ENCODE measurements around the gene TXNDC11.

TXNDC11 gene

DNA sequence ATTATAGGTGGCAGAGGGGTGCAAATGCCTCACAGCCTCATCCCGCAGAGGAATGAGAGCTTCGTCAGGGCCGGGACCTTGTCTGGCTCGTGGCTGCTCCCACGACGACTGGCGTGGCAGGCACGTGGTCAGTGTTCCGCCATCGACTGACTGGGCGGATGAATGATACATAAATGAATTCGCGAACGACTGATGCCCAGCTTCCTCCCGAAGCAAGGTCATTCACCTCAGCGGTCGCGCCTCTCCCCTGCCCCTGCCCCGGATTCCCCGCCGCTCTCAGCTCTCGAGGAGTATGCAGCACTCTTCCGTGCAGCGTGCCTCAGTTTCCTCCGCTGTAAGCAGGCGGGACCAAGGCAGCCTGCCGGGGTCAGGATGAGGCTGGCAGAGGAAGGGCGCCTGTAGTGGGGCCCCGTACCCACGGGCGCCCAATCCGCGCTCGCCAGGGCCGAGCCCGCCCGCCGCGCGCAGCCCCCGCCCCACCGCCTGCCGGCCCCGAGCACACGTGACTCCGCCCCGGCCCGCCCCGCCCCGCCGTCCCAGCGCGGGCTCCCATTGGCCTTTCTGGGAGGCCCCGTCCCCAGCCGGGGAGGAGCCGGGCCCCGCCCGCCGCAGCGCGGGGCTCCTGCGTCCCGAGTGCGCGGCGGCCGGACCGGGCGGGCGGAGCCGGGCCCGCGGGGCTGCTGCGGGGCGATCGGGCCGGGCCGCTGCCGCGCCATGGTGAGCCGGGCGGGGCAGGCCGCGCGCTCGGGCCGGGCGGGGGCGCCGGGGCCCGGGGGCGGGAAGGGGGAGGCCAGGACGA, 74.6 kb downstream of the TXNDC11 start, which contains the start of gene SNN:
SNN (plus strand) TSS at position 632 of the 799 bp plus-strand sequence. CDS start 7,605 bp downstream, outside the sequence.
- intact Hi-C loops (cut with DNase I), result loop anchor here (10.0 kb wide), 1 partner anchor 127 kb away; the partner anchor contains the start of gene ZC3H7A
- peak; percentile 75 to 98 (median 88) for DNase-seq

DNA sequence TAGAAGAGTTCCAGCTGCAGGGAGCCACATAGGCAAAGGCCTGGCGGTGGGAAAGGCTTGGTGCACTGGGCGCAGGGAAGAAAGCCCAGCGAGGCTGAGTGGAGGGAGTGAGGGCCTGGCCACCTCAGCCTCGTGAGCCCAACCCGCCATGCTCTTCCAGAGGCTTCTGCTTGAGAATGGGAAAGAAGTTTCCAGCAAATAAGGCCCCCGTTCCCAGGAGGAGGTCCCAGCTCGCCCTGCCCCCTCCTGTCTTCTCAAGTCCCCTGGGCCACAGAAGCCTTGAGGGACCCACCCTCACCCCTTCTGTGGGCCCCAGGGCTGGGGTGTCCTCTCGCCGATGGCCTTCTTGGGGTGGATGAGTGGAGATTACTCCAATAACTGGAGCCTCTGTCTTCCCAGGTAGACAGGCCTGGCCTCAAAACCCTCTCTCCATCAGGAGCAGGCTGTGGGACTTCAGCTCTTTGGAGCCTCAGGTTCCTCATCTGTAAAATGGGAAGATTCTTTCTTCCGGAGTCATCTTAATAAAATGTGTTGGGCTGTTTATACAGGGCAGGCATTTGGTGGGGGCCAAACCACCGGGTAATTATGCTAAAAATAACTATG, 75.3 kb downstream of the TXNDC11 start:
- peak in 2 of 10 donors; percentile 19 to 43 for DNase-seq
- intact Hi-C loops (cut with DNase I), result loop anchor here (10.0 kb wide), 1 partner anchor 127 kb away; the partner anchor contains the start of gene ZC3H7A

DNA sequence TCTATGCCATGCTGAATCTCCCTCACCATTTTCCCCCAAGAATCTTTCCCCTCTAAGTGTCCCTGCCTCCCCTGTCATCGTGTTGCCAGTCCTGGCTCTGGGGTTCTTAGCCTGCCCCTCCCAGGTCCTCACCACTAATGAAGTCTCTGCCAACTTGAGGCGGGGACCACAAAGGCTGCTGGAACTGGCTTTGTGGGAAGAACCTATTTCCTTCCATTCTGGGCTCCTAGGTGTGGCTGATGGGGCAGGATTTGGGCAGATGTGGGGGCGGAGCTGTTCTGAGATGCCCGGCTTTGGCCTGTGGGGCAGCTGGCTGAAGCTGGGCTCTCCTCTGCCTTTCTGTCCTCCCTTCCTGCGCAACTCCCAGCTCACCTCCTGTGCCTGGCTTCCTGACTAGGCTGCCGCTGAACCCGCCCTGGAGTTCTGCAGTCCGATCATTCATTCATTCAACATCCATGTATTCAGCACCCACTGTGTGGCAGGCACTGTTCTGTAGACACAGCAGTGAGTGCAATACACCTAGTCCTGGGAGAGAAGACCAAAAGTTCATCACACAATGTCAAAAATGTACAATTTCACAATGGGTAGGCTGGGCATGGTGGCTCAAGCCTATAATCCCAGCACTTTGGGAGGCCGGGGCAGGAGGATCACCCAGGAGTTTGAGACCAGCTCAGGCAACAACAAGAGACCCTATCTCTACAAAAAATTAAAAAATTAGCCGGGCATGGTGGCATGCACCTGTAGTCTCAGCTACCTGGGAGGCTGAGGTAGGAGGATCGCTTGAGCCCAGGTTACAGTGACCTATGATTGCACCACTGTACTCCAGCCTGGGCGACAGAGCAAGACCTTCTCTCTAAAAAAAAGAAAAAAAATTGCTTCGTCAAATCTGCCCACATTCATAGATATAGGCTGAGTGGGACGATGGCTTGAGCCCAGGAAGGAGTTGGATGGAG, 76.3 kb downstream of the TXNDC11 start:
- peak in 1 of 10 donors; percentile 56 for DNase-seq
- intact Hi-C loops (cut with DNase I), result loop anchor here (10.0 kb wide), 1 partner anchor 128 kb away; the partner anchor contains the start of gene ZC3H7A

DNA sequence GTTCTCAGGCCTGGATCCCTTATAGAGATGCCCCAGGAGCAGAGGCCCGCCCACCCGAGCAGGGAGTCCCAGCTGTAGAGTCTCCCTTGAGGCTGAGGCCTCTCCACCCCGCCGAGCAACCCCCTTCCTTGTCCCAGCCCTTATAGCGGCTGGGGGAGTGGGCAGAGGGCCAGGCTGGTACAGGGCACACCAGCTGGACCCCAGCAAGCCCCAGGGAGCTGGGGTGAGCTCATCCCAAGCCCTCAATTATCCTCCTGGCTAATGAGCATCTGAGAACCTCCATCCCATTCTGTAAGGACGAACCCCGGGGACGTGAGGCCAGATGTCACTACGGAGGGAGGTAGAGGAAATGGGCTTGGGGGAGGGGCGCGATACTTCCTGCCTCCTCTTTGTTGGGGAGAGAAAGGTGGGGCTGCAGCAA, 77.6 kb downstream of the TXNDC11 start:
- DNase-seq, result peak in 2 of 10 donors; percentile 72 to 76
- intact Hi-C loops (cut with DNase I), result loop anchor here (10.0 kb wide), 1 partner anchor 130 kb away; the partner anchor contains the start of gene ZC3H7A

DNA sequence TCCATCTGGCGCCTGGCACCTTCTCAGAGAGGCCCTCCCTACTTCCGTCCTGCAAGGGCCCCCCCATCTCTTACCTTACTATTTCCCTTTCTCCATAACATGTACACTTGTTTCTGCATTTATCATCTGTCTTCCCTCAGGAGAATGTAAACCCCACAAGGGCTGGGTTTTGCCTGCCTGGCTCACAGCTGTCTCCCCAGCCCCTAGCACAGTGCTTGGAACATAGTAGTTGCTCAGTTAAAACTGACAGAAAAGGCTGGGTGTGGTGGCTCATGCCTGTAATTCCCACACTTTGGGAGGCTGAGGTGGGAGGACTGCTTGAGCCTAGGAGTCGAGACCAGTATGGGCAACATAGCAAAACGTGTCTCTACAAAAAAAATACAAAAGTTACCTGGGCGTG, 80.1 kb downstream of the TXNDC11 start:
- peak in 1 of 10 donors; percentile 9 for DNase-seq
- intact Hi-C loops (cut with DNase I), result loop anchor here (10.0 kb wide), 1 partner anchor 132 kb away; the partner anchor contains the start of gene ZC3H7A

DNA sequence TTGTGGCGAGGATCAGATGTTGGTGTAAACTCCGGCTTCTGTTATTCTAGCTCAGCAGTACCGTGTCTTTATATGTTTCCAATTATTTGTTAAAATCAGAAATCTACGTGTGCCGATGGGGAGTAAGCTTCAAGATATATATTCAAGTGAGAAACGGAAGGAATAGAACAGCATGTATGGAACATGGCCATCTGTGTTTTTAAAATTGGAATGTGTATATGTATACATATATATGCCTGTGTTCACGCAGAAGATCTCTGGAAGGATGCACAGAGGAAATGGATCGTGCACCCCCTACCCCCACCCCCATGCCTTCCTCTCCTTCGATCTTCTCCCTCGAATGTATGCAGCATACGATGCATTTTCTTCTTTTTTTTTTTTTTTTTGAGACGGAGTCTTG, 82.1 kb downstream of the TXNDC11 start:
- no peak for DNase-seq
- intact Hi-C loops (cut with DNase I), result loop anchor here (10.0 kb wide), 1 partner anchor 134 kb away; the partner anchor contains the start of gene ZC3H7A

DNA sequence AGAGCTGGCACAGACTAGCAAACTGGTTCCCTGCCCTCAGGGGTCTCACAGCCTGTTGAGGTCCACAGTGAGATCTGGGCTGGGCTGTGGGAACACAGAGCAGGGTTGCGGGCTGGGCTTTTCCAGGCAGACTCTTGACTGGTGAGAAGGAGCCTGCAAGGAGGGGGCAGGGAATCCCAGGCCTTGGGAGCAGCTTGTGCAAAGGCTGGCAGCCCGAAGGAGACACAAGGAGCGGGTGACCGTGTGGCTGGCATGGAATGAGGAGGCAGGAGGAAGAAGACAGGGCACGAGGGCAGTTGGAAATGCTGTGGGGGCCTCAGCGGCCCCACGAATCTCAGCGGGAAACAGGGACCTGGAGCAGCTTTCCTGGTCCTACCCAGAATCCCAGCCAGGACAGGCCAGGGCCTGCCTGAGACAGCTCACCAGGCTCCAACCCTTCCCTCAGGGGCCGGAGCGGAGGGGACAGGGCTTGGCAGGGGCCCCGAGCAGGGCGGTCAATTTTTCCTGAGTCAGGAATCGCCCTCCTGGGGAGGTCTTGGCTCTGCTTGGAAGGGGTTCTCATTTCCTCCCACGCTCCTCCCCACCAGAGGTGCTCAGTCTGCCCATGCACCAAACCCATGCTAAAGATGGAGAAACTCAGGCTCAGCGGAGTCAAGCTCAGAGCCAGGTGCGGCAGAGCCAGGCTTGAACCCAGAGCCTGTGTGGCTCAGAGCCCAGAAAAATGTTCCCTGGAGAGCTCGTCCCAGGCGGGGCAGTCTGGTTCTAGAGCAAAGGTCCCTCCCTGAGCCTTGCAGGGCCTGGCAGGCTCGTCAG, 83.6 kb downstream of the TXNDC11 start:
- intact Hi-C loops (cut with DNase I), result no loop called here

DNA sequence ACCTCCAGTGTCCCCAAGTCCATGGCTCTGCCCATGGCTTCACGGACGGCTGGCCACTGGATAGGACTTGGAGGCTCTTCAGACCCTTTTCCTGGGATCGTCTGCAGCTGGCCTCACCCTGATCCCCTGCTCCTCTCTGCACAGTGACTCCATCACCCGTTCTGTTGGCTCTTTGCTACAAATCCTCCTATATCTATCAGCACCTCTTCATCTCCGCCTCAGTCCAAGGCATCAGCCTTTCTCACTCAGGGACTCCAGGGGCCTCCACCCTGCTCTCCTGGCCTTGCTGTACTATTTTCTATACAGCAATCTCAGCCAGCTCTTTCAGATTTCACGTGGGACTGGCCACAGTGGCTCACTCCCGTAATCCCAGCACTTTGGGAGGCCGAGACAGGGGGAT, 85.1 kb downstream of the TXNDC11 start:
- no peak for DNase-seq
- intact Hi-C loops (cut with DNase I), result no loop called here

More for the DNA sequence above, 83.6 kb downstream of the TXNDC11 start:
- no peak for DNase-seq

DNA sequence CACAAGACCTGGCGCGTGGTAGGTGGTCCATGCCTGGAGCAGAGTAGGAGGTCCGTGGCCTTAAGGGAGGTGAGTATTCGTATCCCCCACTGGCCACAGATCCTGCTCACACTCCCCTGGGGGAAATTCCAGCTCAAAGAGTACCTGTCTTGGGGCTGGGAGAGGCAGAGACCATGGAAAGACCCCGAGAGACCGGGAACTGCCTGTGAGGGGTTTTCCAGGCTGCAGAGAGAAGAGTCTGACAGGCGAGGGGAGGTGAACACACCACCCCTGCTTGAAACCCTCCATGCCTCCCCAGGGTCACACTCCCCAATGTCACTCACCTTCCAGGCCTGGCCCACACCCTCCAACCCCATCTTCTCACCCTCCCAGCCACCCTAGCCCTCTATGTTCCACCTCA, 87.0 kb downstream of the TXNDC11 start:
- DNase-seq, result peak in 1 of 10 donors; percentile 23
- intact Hi-C loops (cut with DNase I), result no loop called here

DNA sequence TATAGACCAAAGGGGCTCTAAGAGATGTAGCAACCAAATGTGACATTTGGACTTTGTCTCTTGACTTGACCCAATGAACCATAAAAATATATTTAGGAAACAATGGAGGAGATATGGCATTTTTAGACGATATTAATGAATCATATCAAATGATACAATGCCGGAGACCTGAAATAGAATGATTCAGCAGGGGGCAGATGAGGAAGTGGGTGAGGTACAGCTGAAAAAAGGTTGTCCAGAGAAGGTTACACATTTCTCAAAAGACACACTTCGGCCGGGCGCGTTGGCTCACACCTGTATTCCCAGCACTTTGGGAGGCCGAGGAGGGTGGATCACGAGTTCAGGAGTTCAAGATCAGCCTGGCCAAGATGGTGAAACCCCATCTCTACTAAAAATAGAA, 90.9 kb downstream of the TXNDC11 start:
- no peak for DNase-seq
- intact Hi-C loops (cut with DNase I), result no loop called here

DNA sequence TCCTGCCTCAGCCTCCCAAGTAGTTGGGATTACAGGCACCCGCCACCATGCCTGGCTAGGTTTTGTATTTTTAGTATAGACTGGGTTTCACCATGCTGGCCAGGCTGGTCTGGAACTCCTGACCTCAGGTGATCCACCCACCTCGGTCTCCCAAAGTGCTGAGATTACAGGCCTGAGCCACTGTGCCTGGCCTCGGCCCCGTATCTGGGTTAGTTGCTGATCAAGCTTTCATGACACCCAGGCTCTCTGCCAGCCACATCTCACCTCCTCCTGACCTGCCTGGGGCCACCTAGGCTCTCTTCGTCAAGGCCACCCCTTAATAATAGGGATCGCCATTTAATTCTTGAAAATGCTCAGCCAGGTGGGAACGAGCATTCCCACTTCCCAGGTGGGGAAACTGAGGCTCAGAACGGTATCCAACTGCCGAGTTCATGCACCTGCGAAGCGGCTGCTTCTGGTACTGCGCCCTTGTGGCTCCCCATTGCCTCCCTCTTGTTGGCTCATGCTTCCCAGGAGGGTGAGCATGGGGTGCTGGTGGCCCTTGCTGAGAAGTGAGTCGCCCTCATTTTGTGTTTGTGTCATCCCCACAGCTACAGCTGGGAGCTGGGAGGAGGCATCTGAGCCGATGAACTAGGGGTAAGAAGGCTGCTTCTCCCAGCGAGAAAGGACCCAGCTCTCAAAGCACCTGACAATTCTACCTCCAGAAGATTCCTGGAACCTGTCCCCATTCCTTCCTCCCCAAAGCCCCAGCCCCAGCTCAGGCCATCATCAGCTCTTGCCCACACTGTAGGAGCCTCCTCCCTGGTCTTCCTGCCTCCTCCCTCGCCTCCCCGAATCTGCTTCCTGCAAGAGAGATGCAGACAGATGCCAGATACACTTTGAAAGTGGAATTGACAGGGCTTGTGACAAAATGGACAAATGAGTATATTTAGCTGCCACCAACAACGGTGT, 91.7 kb downstream of the TXNDC11 start:
- intact Hi-C loops (cut with DNase I), result no loop called here
- DNase-seq, result peak in 2 of 10 donors; percentile 8 to 60

DNA sequence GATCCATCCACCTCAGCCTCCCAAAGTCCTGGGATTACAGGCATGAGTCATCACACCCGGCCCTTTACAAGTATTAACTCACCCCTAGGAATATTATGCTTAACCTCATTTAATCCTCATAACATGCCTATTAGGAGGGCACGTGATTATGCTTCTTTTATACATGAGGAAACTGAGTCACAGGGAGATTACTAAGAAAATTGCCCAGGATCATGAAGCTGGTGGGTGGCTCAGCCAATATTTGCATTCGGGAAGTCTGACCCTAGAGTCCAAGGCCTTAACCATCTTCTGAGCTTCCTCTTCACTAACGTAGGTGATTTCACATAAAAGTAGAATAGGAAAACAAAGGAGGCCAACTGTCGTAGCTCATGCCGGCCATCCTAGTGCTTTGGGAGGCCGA, 93.4 kb downstream of the TXNDC11 start:
- DNase-seq, result no peak
- intact Hi-C loops (cut with DNase I), result no loop called here

DNA sequence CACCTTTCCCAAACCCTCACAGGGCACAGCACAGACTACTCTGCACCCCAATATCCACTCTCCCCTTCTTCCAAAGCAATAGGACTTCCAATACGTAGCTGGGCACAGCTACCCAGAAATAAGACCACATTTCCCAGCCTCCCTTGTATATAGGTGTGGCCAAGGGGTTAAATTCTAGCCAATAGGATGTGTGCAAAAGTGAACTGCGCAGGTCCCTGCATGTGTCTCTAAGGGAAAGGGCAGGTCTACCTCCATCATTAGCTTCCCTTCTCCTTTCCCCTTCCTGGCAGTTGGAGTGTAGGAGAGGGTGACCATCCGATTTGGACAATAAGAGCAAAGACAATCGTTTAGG, 99.9 kb downstream of the TXNDC11 start:
- DNase-seq, result no peak
- intact Hi-C loops (cut with DNase I), result no loop called here

DNA sequence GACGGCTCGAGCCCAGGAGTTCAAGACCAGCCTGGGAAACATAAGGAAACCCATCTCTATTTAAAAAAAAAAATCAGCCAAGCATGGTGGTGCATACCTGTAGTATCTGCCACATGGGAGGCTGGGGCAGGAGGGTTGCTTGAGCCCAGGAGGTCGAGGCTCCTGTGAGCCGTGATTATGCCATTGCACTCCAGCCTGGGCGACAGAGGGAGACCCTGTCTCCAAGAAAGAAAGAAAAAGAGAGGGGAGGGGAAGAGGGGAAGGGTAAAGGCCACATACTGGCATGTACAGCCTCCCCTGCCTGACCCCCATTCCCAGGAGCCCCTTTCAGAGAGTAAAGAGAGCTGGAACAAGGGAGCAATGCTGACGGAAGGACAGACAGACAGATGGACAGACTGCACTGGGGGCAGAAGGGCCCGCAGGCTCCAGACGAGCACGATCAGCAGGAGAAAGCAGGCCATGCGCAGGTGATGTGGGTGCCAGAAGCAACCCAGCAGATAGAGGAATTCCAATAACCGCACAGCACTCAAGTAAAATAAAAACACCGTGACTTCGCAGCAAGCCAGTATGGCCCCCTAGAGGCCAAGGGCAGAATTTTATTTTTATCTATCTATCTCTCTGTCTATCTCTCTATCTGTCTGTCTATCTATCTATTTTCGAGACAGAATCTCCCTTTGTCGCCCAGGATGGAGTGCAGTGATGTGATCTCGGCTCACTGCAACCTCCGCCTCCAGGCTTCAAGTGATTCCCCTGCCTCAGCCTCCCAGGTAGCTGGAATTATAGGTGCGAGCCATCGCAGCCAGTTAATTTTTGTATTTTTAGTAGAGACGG, 101.5 kb downstream of the TXNDC11 start:
- DNase-seq, result peak in 2 of 10 donors; percentile 55 to 86
- intact Hi-C loops (cut with DNase I), result loop anchor here (1.0 kb wide), 2 partner anchors 109 to 245 kb away; no protein-coding TSS in a partner anchor

DNA sequence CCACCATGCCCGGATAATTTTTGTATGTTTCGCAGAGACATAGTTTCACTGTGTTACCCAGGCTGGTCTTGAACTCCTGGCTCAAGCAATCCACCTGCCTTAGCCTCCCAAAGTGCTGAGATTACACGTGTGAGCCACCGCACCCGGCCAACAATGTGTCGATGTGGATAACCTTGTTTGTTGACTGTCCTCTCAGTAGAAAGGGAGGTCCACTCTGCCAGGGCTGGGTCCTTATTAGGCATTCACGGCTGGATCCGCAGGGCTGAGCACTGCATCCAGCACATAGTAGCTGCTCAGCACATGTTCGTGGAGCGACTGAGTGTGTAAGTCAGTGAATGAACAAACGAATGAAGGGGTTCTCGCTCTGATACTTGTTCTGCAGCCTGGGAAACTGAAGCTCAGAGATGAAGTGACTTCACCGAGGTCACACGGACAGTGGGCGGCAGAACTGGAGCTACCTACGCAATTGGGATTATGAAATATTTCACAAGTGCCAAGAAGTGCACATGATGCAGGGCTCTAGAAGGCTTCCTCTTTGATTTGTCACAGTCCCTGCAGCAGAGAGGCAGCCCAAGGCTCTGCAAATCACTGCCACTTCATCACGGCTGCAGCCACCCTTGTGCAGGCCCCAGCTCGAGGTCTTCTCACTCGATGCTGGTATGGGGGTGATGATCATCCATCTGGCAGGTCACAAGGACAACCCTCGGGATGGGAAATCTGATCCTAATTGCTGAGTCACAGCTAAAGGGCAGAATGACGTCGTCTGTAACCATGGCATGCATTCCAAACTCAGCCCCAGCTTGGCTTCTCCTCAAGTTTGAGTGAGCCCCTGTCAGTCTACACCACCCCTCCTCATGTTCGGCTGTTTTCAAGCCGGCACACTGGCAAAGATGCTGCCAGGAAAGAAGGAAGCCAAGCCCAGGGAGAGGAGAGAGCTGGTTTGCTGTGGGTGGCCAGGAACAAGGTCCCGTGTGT, 102.4 kb downstream of the TXNDC11 start:
- intact Hi-C loops (cut with DNase I), result no loop called here
- DNase-seq, result peak in 4 of 10 donors; percentile 33 to 92 (median 48)

DNA sequence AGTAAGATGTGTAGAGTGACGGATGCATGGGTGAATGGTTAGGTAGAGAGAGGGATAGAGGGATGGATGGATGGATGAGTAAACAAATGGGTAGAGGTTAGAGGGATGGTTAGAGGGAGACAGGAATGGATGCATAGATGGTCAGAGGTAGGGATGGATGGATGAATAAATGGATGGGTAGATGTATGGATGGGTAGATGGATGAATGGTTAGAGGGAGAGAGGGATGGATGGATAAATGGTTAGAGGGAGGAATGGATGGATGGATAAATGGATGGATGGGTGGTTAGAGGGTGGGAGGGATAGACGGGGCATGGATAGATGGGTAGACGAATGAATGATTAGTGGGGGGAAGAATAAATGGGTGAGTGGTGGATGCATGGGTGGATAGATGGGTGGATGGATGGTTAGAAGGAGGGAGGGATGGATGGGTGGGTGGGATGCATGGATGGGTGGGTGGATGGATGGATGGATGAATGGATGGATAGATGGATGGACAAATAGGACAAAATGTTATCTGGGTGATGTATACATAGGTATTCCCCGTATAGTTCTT, 103.6 kb downstream of the TXNDC11 start:
- DNase-seq, result no peak
- intact Hi-C loops (cut with DNase I), result no loop called here

Measured in posterior cingulate gyrus (tissue), 11 donors.